OCI-LY1 (cell line): Measurements from ENCODE around the gene NFKBIB.

Experiments
- EZH2 ChIP-seq: fragments of 200-600 bp; sonication (generic), shearing (Covaris generic); IDR thresholded peaks from 2 replicates; pipeline ENCODE4 v1.8.0; 2017; ENCODE audit warnings: borderline replicate concordance, mixed run types, mild to moderate bottlenecking, antibody characterized with exemption, low read length, moderate library complexity, mixed read lengths
- TF ChIP-seq, protein P1 (sequence below): fragments of 200-600 bp; sonication (generic), shearing (Covaris generic); IDR thresholded peaks from 2 replicates; pipeline ENCODE4 v1.5.1; 2017; ENCODE audit warnings: mild to moderate bottlenecking, antibody characterized with exemption, low read length, moderate library complexity, mixed read lengths

GRCh38 chr19:38915329-38916321, 15.9 kb downstream of the NFKBIB start:
- TF ChIP-seq, protein P1, sequence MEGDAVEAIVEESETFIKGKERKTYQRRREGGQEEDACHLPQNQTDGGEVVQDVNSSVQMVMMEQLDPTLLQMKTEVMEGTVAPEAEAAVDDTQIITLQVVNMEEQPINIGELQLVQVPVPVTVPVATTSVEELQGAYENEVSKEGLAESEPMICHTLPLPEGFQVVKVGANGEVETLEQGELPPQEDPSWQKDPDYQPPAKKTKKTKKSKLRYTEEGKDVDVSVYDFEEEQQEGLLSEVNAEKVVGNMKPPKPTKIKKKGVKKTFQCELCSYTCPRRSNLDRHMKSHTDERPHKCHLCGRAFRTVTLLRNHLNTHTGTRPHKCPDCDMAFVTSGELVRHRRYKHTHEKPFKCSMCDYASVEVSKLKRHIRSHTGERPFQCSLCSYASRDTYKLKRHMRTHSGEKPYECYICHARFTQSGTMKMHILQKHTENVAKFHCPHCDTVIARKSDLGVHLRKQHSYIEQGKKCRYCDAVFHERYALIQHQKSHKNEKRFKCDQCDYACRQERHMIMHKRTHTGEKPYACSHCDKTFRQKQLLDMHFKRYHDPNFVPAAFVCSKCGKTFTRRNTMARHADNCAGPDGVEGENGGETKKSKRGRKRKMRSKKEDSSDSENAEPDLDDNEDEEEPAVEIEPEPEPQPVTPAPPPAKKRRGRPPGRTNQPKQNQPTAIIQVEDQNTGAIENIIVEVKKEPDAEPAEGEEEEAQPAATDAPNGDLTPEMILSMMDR = no peak
- no peak for TF ChIP-seq EZH2
